Stomach smooth muscle (tissue), 2 donors: ENCODE measurements around the gene KLHL35.
A peak's percentile ranks its signal among the peaks of the same experiment; 100 is the strongest.

ENCODE experiments used
- H3K27ac ChIP-seq: one replicate; pipeline ENCODE4 v1.7.0; 2013; ENCODE audit warnings: mild to moderate bottlenecking, low read length, inconsistent platforms
- H3K27me3 ChIP-seq, 2 donors: one replicate each; pipeline ENCODE4 v1.7.0; 2013; ENCODE audit warnings: low read length in 2 of 2; ENCODE audit not compliant: insufficient read depth in 2 of 2, control insufficient read depth in 1 of 2
- H3K36me3 ChIP-seq, 2 donors: one replicate each; pipeline ENCODE4 v1.7.0; 2013; ENCODE audit warnings: low read length in 2 of 2; ENCODE audit not compliant: control insufficient read depth in 2 of 2, insufficient read depth in 2 of 2
- H3K4me1 ChIP-seq: one replicate; pipeline ENCODE4 v1.7.0; 2013; ENCODE audit warnings: low read length; ENCODE audit not compliant: control insufficient read depth, insufficient read depth
- H3K4me3 ChIP-seq, 2 donors: one replicate each; pipeline ENCODE4 v1.7.0; 2013; ENCODE audit warnings: low read length in 2 of 2
- H3K9ac ChIP-seq, 2 donors: one replicate each; pipeline ENCODE4 v1.7.0; 2013; ENCODE audit warnings: low read length in 2 of 2, mild to moderate bottlenecking in 1 of 2
- H3K9me3 ChIP-seq, 2 donors: one replicate each; pipeline ENCODE4 v1.7.0; 2013; ENCODE audit warnings: low read length in 2 of 2; ENCODE audit not compliant: control insufficient read depth in 2 of 2
- donor health status: healthy.
- donor health status: Pancreatic carcinoma.

Gene KLHL35

DNA sequence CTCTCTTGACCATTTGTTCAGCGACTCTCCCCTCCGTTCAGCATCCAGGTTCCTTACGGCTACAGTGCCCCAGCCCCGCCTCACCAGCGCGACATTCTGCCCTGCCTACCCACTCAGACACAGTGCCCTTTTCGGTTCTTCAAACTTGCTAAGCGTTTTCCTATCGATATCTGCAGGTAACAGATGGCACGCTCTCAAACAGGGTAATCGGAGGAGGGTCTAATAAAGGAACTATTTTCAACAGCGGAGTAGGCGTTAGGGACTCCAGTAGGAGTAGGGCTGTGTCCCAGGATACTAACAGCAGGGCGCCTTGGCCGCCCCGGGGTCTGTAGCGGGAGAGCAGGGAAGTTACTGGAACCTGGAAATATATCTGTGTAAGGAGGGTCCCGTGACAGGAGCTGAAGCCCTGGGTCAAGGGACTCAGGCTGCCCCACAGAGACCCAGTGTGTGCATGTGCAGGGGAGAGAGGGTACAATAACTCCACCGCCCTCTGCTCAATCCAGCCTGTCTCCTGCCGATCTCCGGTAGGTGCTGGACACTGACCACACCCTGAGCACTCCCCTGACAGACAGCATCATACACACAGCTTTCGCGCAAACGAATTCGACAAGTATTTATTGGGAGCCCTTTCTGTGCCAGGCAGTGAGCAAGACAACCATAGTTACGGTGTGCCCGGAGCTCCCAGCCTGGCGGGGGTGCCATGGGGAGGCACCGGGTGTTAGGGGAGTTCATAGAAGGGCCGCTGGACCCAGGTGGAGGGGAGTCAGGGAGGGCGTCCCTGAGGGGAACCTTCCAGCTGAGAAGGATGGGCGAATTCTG, 2.1 kb downstream of the KLHL35 start:
- H3K36me3 ChIP-seq: no peaks in the 10 kb centered on the region
- H3K9ac ChIP-seq: no peak overlapping the region
- H3K4me1 ChIP-seq: peaks cover 21% of the 10 kb centered on the region
- H3K4me3 ChIP-seq: peak overlapping the region in 1 of 2 donors; percentile 69
- H3K9me3 ChIP-seq: peaks cover 0 to 5% of the 10 kb centered on the region in 2 donors
- H3K27ac ChIP-seq: no peak overlapping the region
- H3K27me3 ChIP-seq: peaks cover 43 to 48% of the 10 kb centered on the region in 2 donors

DNA sequence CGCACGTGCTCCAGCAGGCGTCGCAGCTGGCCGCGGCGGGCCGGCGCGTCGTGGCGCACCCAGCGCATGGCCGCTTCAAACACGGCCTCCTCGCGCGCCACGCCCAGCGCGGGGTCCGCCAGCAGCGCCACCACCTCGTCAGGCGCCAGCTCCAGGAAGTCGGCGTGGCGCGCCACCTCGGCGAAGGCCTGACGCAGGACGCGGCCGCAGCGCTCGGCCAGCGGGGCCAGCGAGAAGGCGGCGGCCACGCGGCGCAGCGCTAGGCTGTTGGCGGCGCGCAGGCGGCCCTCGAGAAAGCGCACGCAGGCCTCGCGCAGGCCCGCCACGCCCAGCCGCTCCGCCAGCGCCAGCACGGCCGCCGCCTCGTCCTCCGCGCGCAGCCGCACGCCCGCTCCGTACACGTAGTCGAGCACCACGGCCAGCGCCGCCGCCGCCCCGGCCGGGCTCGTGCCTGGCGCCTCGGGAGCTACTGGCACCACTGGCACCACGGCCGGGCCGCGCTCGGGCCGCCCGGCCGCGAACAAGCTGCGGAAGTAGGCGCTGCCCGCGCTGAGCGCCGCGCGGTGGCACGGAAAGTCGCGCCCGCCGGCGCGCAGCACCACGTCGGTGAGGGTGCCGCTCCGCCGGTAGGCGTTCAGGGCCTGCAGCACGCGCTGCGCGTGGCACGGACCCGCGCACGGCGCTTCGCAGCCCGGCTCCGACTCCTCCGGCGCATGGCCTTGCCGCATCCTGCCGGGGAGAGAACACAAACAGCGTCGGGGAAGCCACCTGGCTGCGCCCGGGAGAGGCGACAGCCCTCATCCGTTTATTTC, 2.9 kb downstream of the KLHL35 start:
- Histone ChIP-seq H3K36me3 (no peaks in the 10 kb centered on the region), H3K9ac (no peak overlapping the region), H3K4me3 (peak overlapping the region in 1 of 2 donors; percentile 69), H3K27me3 (peaks cover 43 to 48% of the 10 kb centered on the region in 2 donors), H3K9me3 (peaks cover 0 to 5% of the 10 kb centered on the region in 2 donors), H3K27ac (no peak overlapping the region), H3K4me1 (peaks cover 21% of the 10 kb centered on the region)

DNA sequence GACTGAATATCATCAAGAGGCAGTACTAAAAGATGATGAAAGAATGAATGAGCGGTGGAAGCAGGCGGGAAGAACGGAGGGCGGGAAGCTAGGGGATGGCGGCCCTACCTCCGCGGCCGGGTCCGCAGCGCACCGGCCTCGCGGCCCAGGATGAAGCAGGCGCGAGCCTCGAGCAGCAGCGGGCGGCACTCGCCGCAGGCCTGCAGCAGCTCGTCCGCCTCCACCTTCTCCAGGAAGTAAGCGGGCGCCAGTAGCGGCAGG, 3.4 kb downstream of the KLHL35 start:
- H3K27ac ChIP-seq: no peak overlapping the region
- peak overlapping the region in 1 of 2 donors; percentile 69 for H3K4me3 ChIP-seq
- no peak overlapping the region for H3K9ac ChIP-seq
- H3K9me3 ChIP-seq: peaks cover 0 to 5% of the 10 kb centered on the region in 2 donors
- no peaks in the 10 kb centered on the region for H3K36me3 ChIP-seq
- H3K4me1 ChIP-seq: peaks cover 21% of the 10 kb centered on the region
- H3K27me3 ChIP-seq: peaks cover 43 to 48% of the 10 kb centered on the region in 2 donors

DNA sequence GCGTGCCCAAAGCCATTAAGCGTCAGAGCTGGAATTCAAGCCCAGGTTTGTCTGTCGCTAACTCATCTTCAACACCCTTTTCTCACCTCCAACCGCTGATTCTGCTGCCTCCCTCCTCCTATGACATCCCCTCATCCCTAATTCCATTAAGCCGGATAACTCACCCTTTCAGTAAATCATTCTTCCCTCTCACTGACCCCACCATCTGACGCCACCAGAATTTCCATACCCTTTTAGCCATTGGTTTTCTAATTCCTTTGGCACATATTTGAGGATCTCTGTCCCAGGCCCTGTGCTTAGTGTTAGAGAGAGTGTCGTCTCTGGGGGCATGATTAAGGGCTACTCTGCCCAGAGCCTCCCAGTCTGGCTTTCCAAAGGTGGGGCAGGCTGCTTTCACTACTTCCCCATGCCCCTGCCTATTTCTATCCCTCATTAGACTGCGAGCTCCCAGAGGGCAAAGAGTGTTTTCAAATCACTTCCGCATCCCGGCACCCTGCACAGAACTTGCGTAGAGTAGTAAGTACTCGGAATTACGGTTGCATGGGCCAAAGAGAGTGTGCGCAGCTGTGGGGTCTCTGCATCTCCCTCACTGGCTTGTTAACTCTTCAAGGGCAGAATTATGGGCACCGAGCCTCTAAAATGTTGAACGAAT, 3.9 kb downstream of the KLHL35 start:
- Histone ChIP-seq H3K27ac (no peak overlapping the region), H3K9ac (no peak overlapping the region), H3K4me3 (peak overlapping the region in 1 of 2 donors; percentile 69)

DNA sequence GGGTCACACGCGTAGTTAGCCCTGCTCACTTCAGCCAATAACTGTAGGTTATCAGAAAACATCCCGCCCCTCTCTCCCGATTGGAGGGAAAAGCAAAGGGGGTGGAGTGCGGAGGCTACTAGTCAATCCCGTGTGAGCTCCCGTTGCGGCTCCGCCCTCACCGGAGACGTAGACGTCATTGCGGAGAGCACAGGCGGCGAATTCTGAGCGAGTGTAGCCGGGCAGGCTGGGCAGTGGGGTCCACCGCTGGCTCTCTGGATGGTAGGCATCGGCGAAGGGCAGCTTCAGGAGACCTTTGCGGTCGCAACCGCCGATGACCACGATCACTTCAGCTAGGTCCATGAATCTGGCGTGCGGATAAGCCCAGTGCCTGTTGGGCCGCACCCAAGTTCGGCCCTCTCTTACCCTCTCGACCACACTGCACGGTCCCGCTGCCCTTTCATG, 4.7 kb downstream of the KLHL35 start:
- Histone ChIP-seq H3K27ac (no peak overlapping the region), H3K9ac (no peak overlapping the region), H3K27me3 (peaks cover 38 to 43% of the 10 kb centered on the region in 2 donors), H3K36me3 (peaks cover 0 to 3% of the 10 kb centered on the region in 2 donors), H3K4me3 (peak overlapping the region in 1 of 2 donors; percentile 72), H3K4me1 (peaks cover 21% of the 10 kb centered on the region), H3K9me3 (peaks cover 0 to 5% of the 10 kb centered on the region in 2 donors)

More for the DNA sequence above, 3.9 kb downstream of the KLHL35 start:
- Histone ChIP-seq H3K9me3 (peaks cover 0 to 5% of the 10 kb centered on the region in 2 donors), H3K27me3 (peaks cover 41 to 48% of the 10 kb centered on the region in 2 donors), H3K36me3 (no peaks in the 10 kb centered on the region), H3K4me1 (peaks cover 21% of the 10 kb centered on the region)

DNA sequence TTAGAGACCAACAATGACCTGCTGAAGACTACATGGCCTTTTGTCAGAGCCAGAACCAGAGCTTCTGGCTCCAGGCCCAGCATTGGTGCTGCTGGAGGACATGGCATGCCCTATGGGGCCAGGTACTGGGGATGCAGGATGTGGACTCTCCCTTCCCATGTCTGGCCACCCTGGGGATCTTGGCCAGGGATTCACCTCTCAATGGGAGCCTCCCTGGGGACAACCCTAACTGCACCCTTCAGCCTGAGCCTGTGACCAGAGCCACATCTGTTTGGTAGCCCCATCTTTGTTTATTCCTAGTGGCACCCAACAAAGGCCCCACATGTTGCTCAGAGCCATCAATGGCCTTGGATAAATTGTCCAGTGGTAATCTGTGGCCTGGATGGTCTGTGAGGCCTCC, 5.8 kb downstream of the KLHL35 start:
- peaks cover 21% of the 10 kb centered on the region for H3K4me1 ChIP-seq

DNA sequence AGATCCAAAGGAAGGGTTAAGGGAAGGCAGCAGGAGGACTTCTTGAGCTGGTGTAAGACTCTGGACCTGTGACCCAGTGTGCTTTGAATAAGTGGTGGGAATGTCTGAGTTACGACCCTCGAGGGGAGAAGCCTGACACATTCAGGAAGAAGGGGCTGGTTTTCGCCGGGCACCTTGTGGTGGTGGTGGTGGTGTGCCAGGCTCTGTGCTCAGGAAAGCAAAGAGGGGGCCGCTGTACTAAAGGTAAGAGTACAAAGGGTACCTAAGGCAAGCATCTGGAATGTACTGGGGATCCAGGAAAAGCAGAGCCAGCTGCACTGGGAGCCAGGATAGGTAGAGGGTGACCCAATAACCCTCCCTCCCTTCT, 6.3 kb downstream of the KLHL35 start:
- H3K4me3 ChIP-seq: no peak overlapping the region
- H3K9me3 ChIP-seq: peaks cover 0 to 5% of the 10 kb centered on the region in 2 donors
- H3K27me3 ChIP-seq: peaks cover 22 to 27% of the 10 kb centered on the region in 2 donors
- peaks cover 6 to 9% of the 10 kb centered on the region in 2 donors for H3K36me3 ChIP-seq
- H3K27ac ChIP-seq: no peak overlapping the region
- peaks cover 21% of the 10 kb centered on the region for H3K4me1 ChIP-seq
- no peak overlapping the region for H3K9ac ChIP-seq

More for the DNA sequence above, 5.8 kb downstream of the KLHL35 start:
- Histone ChIP-seq H3K27ac (no peak overlapping the region), H3K9me3 (peaks cover 0 to 5% of the 10 kb centered on the region in 2 donors), H3K4me3 (no peak overlapping the region), H3K27me3 (peaks cover 27 to 31% of the 10 kb centered on the region in 2 donors), H3K9ac (no peak overlapping the region), H3K36me3 (peaks cover 6 to 9% of the 10 kb centered on the region in 2 donors)

DNA sequence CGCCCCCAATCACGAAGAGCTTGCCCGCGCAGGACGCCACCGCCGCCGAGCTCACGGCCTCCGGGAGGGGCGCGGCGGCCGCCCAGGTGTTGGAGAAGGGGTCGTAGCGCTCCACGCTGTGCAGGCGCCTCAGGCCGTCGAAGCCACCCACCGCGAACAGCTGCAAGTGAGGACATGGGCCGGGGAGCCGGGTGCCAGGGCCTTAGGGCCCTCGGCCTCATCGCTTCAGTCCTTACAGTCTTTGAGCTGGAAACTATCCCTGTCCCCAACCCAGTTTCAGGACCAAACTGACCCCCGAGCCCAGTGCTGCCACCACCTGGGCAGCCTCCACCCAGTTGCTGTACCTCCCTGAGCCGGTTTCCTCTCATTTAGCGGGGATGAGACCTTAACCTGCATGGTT, 7.6 kb downstream of the KLHL35 start:
- H3K4me3 ChIP-seq: no peak overlapping the region
- peaks cover 6 to 9% of the 10 kb centered on the region in 2 donors for H3K36me3 ChIP-seq
- no peak overlapping the region for H3K9ac ChIP-seq
- H3K4me1 ChIP-seq: peaks cover 13% of the 10 kb centered on the region
- no peak overlapping the region for H3K27ac ChIP-seq
- H3K9me3 ChIP-seq: peaks cover 0 to 5% of the 10 kb centered on the region in 2 donors
- peaks cover 9 to 14% of the 10 kb centered on the region in 2 donors for H3K27me3 ChIP-seq

DNA sequence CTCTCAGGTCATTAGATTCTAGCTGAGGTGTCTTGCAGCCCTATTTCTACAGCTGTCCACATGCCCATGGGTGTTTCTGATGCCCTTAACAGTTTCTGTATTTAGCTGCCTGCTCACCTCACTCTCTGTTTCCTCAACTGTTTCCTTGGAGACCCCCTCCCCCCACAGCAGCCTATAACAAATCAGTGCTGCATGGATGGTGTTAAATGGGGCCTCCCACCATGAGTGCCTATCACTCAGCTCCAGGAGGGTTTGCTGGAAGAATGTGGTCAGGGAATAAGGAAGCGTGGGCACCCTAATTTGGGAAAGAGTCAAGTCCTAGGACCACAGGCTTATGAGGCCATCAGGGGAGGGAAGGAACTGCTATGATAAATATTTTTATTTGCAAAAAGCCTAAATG, 8.6 kb downstream of the KLHL35 start:
- Histone ChIP-seq H3K27ac (no peak overlapping the region), H3K36me3 (peaks cover 6 to 9% of the 10 kb centered on the region in 2 donors), H3K4me1 (peaks cover 5% of the 10 kb centered on the region), H3K27me3 (peaks cover 6 to 8% of the 10 kb centered on the region in 2 donors), H3K9ac (no peak overlapping the region), H3K9me3 (peaks cover 0 to 2% of the 10 kb centered on the region in 2 donors), H3K4me3 (no peak overlapping the region)

DNA sequence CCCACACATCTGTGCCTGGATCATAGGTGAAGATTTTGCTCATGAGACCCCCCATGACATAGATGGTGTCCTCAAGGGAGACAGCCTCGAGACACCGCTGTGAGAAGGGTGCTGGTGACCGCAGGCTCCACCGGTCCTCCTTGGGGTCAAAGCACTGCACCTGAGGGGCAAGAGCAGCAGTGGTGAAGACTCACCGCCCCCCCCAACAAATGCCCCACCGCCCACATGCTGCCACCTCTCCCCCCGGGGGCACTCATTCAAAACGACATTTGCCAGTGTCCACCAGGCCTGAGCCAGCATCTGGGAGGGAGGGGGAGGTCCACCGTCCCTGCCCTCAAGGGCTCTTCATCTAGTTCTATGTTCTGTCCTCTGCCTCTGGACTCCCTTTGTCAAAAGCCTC, 9.3 kb downstream of the KLHL35 start:
- Histone ChIP-seq H3K27ac (no peak overlapping the region), H3K9me3 (no peaks in the 10 kb centered on the region), H3K4me1 (peaks cover 5% of the 10 kb centered on the region), H3K4me3 (no peak overlapping the region), H3K9ac (no peak overlapping the region), H3K36me3 (peaks cover 6 to 9% of the 10 kb centered on the region in 2 donors), H3K27me3 (peaks cover 0 to under 1% of the 10 kb centered on the region in 2 donors)
